Measurements from ENCODE around the gene STX8. TPM values are rescaled to one million over a fixed set of nuclear protein-coding genes. Genes with fewer than 3 reads are reported as not detected.

STX8 gene
- total RNA-seq, 2 experiments from 2014 or later, result 75.2 to 75.8 TPM

- no peaks in the 10 kb centered on the region for H3K27me3 Mint-ChIP-seq
- no peak overlapping the region for H3K4me3 Mint-ChIP-seq
- H3K4me1 Mint-ChIP-seq (ENCODE audit: low read depth), result peaks cover 9% of the 10 kb centered on the region
- DNase-seq, result no peak
- ChIA-PET POLR2A (no interaction called here), CTCF (interaction anchor here (1.4 kb wide), 1 partner anchor 31 kb away, joined by 5 read pairs; no protein-coding TSS in a partner anchor)
- intact Hi-C loops (cut with micrococcal nuclease), result no loop called here
- H3K9me3 Mint-ChIP-seq, result no peaks in the 10 kb centered on the region
- no peak overlapping the region for H3K27ac Mint-ChIP-seq
- peaks cover 12% of the 10 kb centered on the region for H3K36me3 Mint-ChIP-seq
Observed at GRCh38 chr17:9553181-9553580, 22.4 kb downstream of the STX8 start.

DNA sequence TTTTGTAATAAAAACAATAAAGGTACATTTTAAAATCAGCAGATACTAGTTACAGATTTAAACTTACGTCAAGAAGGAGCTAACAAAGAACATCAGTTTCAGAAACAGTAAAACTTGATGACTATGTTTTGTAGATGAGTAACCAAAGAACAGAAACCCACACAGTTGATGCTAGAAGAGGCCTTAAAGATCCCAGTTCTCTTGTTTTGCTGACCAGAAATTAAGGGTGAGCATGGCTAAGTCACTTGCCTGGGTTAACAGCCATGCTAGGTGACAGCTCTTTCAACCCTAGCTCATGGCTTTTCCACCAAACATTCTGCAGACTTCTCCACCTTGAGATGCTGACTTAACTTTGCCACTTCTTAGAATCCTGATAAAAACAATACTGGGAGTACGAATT, 26.4 kb downstream of the STX8 start:
- CTCF ChIA-PET, result interaction anchor here (0.8 to 1.2 kb wide), 4 partner anchors 26 to 551 kb away, joined by 3 to 5 read pairs (median 3); partner anchors contain the start of gene STX8
- POLR2A ChIA-PET, result interaction anchor here (0.6 to 1.2 kb wide), 2 partner anchors 26 to 260 kb away, joined by 4 read pairs; partner anchors contain the start of gene STX8
- H3K9me3 Mint-ChIP-seq, result no peaks in the 10 kb centered on the region
- H3K27me3 Mint-ChIP-seq, result no peaks in the 10 kb centered on the region
- H3K4me3 Mint-ChIP-seq, result no peak overlapping the region
- H3K27ac Mint-ChIP-seq, result no peak overlapping the region
- peaks cover 9% of the 10 kb centered on the region for H3K4me1 Mint-ChIP-seq (ENCODE audit: low read depth)
- peaks cover 11% of the 10 kb centered on the region for H3K36me3 Mint-ChIP-seq
- intact Hi-C loops (cut with micrococcal nuclease), result no loop called here
- DNase-seq, result no peak

DNA sequence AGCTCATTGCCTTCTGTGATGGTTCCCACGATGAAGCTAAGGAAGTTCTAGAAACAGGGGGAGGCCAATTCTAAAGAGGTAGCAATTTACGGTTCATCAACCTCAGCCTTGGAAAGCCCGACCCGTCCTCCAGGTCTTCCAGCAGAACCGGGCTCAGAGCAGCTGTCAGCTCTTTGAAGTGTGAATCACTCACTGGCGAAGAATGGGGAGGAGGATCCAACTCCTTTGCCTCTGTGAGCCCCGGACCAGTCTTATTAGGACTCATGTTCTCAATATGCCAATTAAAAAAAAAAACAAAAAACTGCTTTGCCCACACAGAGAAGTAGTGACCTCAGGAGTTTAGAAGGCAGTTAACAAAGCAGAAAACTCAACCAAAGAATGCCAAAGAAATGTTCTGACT, 31.4 kb downstream of the STX8 start:
- no peaks in the 10 kb centered on the region for H3K9me3 Mint-ChIP-seq
- no peak overlapping the region for H3K27ac Mint-ChIP-seq
- peaks cover 4% of the 10 kb centered on the region for H3K4me1 Mint-ChIP-seq (ENCODE audit: low read depth)
- H3K27me3 Mint-ChIP-seq, result no peaks in the 10 kb centered on the region
- ChIA-PET CTCF (no interaction called here), POLR2A (no interaction called here)
- DNase-seq, result no peak
- peaks cover 12% of the 10 kb centered on the region for H3K36me3 Mint-ChIP-seq
- intact Hi-C loops (cut with micrococcal nuclease), result no loop called here
- H3K4me3 Mint-ChIP-seq, result no peak overlapping the region

GRCh38 chr17:9541718-9542117, 33.9 kb downstream of the STX8 start:
- intact Hi-C loops (cut with micrococcal nuclease), result no loop called here
- H3K4me1 Mint-ChIP-seq (ENCODE audit: low read depth), result no peaks in the 10 kb centered on the region
- no peak overlapping the region for H3K4me3 Mint-ChIP-seq
- H3K9me3 Mint-ChIP-seq, result no peaks in the 10 kb centered on the region
- ChIA-PET POLR2A (no interaction called here), CTCF (interaction anchor here (1.8 kb wide), 1 partner anchor 13 kb away, joined by 6 read pairs; no protein-coding TSS in a partner anchor)
- DNase-seq, result no peak
- H3K27ac Mint-ChIP-seq, result no peak overlapping the region
- peaks cover 14% of the 10 kb centered on the region for H3K36me3 Mint-ChIP-seq
- no peaks in the 10 kb centered on the region for H3K27me3 Mint-ChIP-seq

GRCh38 chr17:9538626-9539025, 37.0 kb downstream of the STX8 start:
- intact Hi-C loops (cut with micrococcal nuclease), result no loop called here
- no peak for DNase-seq
- Mint-ChIP-seq H3K27me3 (no peaks in the 10 kb centered on the region), H3K36me3 (peaks cover 10% of the 10 kb centered on the region), H3K9me3 (no peaks in the 10 kb centered on the region), H3K4me1 (ENCODE audit: low read depth) (no peaks in the 10 kb centered on the region), H3K27ac (no peak overlapping the region), H3K4me3 (no peak overlapping the region)
- ChIA-PET CTCF (no interaction called here), POLR2A (no interaction called here)

DNA sequence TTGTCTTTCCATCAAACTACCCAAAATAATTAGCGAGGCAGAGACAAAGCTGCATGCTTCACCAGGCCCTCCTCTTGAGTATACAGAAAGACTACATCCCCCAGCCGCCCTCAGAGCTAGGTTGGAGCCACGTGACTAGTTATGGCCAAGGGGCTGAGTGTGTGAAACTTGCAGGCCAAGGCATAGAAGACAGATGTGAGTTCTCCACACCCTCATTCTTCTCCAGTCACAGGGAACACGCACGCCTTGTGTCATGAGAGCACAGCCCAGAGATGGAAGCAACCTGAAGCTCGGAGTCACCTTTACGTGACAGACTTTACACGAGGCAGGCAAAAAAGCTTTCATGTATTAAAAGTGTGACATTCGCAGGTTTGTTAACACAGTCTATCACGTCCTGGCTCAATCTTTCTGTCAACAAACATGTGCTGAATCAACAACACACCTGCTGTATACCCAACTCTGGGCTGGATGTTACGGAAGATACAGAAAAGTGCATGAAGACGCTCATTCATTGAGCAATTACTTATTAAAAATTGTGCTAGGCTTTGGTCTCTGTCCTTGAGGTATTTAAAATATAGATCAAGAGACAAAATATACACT, 38.3 kb downstream of the STX8 start:
- H3K9me3 Mint-ChIP-seq, result no peaks in the 10 kb centered on the region
- no peak for DNase-seq
- ChIA-PET CTCF (no interaction called here), POLR2A (no interaction called here)
- no peak overlapping the region for H3K27ac Mint-ChIP-seq
- no peaks in the 10 kb centered on the region for H3K27me3 Mint-ChIP-seq
- intact Hi-C loops (cut with micrococcal nuclease), result no loop called here
- H3K36me3 Mint-ChIP-seq, result peaks cover 10% of the 10 kb centered on the region
- no peak overlapping the region for H3K4me3 Mint-ChIP-seq
- no peaks in the 10 kb centered on the region for H3K4me1 Mint-ChIP-seq (ENCODE audit: low read depth)

DNA sequence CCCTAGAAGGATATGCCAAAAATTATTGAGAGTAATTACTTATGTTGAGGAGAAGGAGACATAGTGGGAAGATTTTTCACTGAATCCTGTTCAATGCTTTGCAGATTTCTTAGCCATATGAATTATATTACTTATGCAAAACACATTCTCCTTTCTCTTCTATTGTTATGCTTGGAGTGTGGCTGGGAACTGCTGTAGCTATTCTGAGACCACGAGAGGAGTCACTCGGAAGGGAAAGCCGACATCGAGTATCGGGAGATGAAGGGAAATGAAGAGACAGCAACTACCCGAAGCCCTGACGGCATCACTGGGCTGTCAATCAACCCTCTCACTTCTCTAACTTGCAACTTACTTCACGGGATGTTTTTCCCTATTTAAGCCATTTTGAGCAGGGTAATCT, 39.6 kb downstream of the STX8 start:
- CTCF ChIA-PET, result no interaction called here
- POLR2A ChIA-PET, result no interaction called here
- no peaks in the 10 kb centered on the region for H3K9me3 Mint-ChIP-seq
- peaks cover 10% of the 10 kb centered on the region for H3K36me3 Mint-ChIP-seq
- H3K4me3 Mint-ChIP-seq, result no peak overlapping the region
- DNase-seq, result no peak
- intact Hi-C loops (cut with micrococcal nuclease), result no loop called here
- H3K27me3 Mint-ChIP-seq, result no peaks in the 10 kb centered on the region
- H3K4me1 Mint-ChIP-seq (ENCODE audit: low read depth), result peaks cover 2% of the 10 kb centered on the region
- no peak overlapping the region for H3K27ac Mint-ChIP-seq

- ChIA-PET POLR2A (no interaction called here), CTCF (interaction anchor here (0.9 kb wide), 1 partner anchor 241 kb away, joined by 3 read pairs; no protein-coding TSS in a partner anchor)
- H3K4me1 Mint-ChIP-seq (ENCODE audit: low read depth), result peaks cover 13% of the 10 kb centered on the region
- H3K27me3 Mint-ChIP-seq, result no peaks in the 10 kb centered on the region
- DNase-seq, result no peak
- no peak overlapping the region for H3K27ac Mint-ChIP-seq
- no peak overlapping the region for H3K4me3 Mint-ChIP-seq
- H3K36me3 Mint-ChIP-seq, result no peaks in the 10 kb centered on the region
- H3K9me3 Mint-ChIP-seq, result no peaks in the 10 kb centered on the region
- intact Hi-C loops (cut with micrococcal nuclease), result no loop called here
Observed at GRCh38 chr17:9533441-9533840, 42.2 kb downstream of the STX8 start.

DNA sequence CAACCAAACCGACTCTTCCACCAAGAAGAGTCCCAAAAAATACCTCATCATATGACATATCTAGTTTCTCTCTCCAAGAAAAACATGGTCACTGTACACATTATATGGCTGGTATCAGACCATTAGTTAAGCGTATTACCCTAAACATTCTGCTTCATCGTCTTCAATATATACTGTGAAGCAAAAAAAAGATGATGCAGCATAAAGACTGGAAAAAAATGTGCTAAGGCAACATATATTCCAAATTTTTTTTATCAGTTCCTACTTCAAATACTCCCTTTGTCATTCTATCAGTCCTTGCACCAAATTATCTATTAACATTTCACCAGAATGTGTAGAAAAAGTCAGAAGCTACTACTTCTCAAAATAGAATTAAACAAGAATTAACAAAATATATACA, 42.9 kb downstream of the STX8 start:
- no peak overlapping the region for H3K4me3 Mint-ChIP-seq
- intact Hi-C loops (cut with micrococcal nuclease), result no loop called here
- H3K4me1 Mint-ChIP-seq (ENCODE audit: low read depth), result peaks cover 13% of the 10 kb centered on the region
- no peaks in the 10 kb centered on the region for H3K27me3 Mint-ChIP-seq
- no peak overlapping the region for H3K27ac Mint-ChIP-seq
- ChIA-PET POLR2A (no interaction called here), CTCF (interaction anchor here (0.9 to 1.1 kb wide), 2 partner anchors 11 to 241 kb away, joined by 3 read pairs; no protein-coding TSS in a partner anchor)
- no peaks in the 10 kb centered on the region for H3K36me3 Mint-ChIP-seq
- H3K9me3 Mint-ChIP-seq, result no peaks in the 10 kb centered on the region
- no peak for DNase-seq

GRCh38 chr17:9531034-9531433, 44.6 kb downstream of the STX8 start:
- Mint-ChIP-seq H3K27me3 (no peaks in the 10 kb centered on the region), H3K4me1 (ENCODE audit: low read depth) (peaks cover 13% of the 10 kb centered on the region), H3K4me3 (no peak overlapping the region), H3K9me3 (no peaks in the 10 kb centered on the region), H3K36me3 (no peaks in the 10 kb centered on the region), H3K27ac (no peak overlapping the region)
- CTCF ChIA-PET, result interaction anchor here (1.0 kb wide), 1 partner anchor 9 kb away, joined by 4 read pairs; no protein-coding TSS in a partner anchor
- intact Hi-C loops (cut with micrococcal nuclease), result no loop called here
- POLR2A ChIA-PET, result no interaction called here
- DNase-seq, result no peak

DNA sequence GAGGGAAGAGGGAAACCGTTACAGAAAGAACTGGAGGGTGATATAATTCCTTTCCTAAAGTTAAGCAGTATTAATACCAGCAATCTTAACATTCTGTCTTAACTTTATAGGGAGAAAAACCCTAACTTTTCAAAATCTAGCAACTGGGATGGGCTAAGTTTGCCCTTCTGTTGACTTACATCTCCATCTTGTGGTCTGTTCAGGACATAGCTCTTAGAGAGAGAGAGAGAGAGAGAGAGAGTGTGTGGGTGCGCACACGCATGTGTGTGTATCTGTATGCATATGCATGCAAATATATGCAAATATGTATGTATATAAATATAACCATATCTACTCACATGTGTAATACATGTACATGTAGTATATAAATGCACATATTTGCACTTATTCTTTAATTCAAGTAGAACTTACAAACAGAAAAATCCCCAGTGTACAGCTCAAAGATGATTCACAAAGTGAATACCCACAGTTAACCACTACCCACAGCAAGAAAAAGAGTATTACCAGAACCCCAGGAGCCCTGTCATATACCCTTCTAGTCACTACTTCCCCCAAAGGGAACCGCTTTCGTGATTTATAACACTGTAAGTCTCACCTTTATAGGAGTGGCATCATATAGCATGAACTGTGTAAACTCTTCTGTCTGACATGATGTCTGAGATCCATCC, 46.5 kb downstream of the STX8 start:
- Mint-ChIP-seq H3K4me3 (no peak overlapping the region), H3K9me3 (no peaks in the 10 kb centered on the region), H3K27me3 (no peaks in the 10 kb centered on the region), H3K4me1 (ENCODE audit: low read depth) (peaks cover 13% of the 10 kb centered on the region), H3K27ac (no peak overlapping the region), H3K36me3 (no peaks in the 10 kb centered on the region)
- CTCF ChIA-PET, result interaction anchor here (1.0 to 1.2 kb wide), 6 partner anchors 9 to 534 kb away, joined by 3 to 4 read pairs (median 3); no protein-coding TSS in a partner anchor
- no peak for DNase-seq
- POLR2A ChIA-PET, result no interaction called here
- intact Hi-C loops (cut with micrococcal nuclease), result loop anchor here (1.0 to 10.0 kb wide), 3 partner anchors 57 to 414 kb away; no protein-coding TSS in a partner anchor

DNA sequence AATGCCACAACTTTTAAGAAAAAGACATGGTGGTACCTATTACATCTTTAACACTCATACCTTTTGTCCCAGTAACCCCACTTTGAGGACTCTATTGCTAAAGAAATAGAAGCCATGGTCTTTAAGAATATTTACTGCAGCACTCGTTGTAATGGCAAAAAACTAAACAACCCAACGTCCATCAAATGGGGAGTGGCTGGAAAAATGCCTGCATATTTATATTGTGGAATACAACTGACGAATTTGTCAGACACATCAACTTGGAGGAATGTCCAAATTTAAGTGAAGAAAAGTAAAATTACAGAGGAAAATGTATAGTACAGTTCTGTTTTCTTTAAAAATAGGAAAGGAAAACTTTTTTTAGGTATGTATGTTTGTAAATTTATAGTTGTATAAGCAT, 47.8 kb downstream of the STX8 start:
- DNase-seq, result no peak
- H3K36me3 Mint-ChIP-seq, result no peaks in the 10 kb centered on the region
- no peak overlapping the region for H3K4me3 Mint-ChIP-seq
- intact Hi-C loops (cut with micrococcal nuclease), result loop anchor here (5.0 to 10.0 kb wide), 2 partner anchors 55 to 413 kb away; no protein-coding TSS in a partner anchor
- H3K4me1 Mint-ChIP-seq (ENCODE audit: low read depth), result peaks cover 13% of the 10 kb centered on the region
- no peaks in the 10 kb centered on the region for H3K9me3 Mint-ChIP-seq
- CTCF ChIA-PET, result no interaction called here
- H3K27me3 Mint-ChIP-seq, result no peaks in the 10 kb centered on the region
- no peak overlapping the region for H3K27ac Mint-ChIP-seq
- POLR2A ChIA-PET, result no interaction called here

Measured in activated CD4-positive, alpha-beta memory T cell treated with anti-CD3 and anti-CD28 coated beads for 36 hours (primary cell).